ENCODE data around the gene PTPRN. TPM values are rescaled to one million over a fixed set of nuclear protein-coding genes. Genes with fewer than 3 reads are reported as not detected.

The PTPRN gene
- total and polyA plus RNA-seq, 9 of the 15 experiments (the other 6 are each of a cell fraction or from before 2014, with no cell fraction given): 0.15 to 2.4 (median 0.43) TPM; not detected in 1

DNA sequence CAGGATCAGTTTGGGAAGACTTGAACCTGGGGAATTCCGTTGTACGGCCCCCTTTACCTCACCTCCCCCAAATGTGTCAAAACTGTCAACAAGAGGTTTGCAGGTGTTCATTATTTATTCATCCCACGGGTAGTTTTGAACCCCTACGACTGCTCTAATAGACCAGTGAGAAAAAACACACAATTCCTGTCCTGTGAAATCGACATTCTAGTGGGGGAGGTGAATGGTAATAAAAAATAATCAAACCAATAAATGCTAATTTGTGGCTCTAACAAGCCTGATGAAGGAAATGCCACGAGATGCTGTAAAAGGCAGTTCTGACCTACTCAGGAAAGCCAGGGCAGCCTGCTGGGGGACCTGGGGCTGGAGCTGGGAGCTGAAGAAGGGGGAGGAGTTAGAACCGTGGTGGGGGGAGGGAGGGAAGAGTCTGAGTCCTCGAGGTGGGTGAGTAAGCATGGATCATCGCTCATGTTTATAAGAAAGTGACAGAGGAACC, 30.5 kb downstream of the PTPRN start (continued):
- TF ChIP-seq LEF1 (IDR thresholded peaks at IDR 0.05) (0 out of 2 replicates have a peak, but pooled peaks have one; percentile 11), ZNF239 (CRISPR knock-in tag; IDR thresholded peaks at IDR 0.05) (no peak), BCL6 (CRISPR knock-in tag; IDR thresholded peaks at IDR 0.05) (no peak), POLR2A (conservative IDR thresholded peaks at IDR 0.05) (peak; percentile 62), HDAC2 (IDR thresholded peaks at IDR 0.05) (no peak), NBN (IDR thresholded peaks at IDR 0.05; ENCODE audit: low read depth) (peak; percentile 28; the same call in 1 of the 2 replicates), GTF2E2 (tag; IDR thresholded peaks at IDR 0.05) (peak; percentile 60; the same call in 1 of the 2 replicates)
- TF ChIP-seq, protein P1, sequence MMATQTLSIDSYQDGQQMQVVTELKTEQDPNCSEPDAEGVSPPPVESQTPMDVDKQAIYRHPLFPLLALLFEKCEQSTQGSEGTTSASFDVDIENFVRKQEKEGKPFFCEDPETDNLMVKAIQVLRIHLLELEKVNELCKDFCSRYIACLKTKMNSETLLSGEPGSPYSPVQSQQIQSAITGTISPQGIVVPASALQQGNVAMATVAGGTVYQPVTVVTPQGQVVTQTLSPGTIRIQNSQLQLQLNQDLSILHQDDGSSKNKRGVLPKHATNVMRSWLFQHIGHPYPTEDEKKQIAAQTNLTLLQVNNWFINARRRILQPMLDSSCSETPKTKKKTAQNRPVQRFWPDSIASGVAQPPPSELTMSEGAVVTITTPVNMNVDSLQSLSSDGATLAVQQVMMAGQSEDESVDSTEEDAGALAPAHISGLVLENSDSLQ (IDR thresholded peaks at IDR 0.05): peak; percentile 85; the same call in 1 of the 2 replicates
- TF ChIP-seq, protein P2, sequence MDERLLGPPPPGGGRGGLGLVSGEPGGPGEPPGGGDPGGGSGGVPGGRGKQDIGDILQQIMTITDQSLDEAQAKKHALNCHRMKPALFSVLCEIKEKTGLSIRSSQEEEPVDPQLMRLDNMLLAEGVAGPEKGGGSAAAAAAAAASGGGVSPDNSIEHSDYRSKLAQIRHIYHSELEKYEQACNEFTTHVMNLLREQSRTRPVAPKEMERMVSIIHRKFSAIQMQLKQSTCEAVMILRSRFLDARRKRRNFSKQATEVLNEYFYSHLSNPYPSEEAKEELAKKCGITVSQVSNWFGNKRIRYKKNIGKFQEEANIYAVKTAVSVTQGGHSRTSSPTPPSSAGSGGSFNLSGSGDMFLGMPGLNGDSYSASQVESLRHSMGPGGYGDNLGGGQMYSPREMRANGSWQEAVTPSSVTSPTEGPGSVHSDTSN (CRISPR knock-in tag; IDR thresholded peaks at IDR 0.05; ENCODE audit: low read depth): no peak
- TF ChIP-seq, protein P2 (tag; conservative IDR thresholded peaks at IDR 0.05; ENCODE audit: low read depth): peak; percentile 77
- TF ChIP-seq, protein P3, sequence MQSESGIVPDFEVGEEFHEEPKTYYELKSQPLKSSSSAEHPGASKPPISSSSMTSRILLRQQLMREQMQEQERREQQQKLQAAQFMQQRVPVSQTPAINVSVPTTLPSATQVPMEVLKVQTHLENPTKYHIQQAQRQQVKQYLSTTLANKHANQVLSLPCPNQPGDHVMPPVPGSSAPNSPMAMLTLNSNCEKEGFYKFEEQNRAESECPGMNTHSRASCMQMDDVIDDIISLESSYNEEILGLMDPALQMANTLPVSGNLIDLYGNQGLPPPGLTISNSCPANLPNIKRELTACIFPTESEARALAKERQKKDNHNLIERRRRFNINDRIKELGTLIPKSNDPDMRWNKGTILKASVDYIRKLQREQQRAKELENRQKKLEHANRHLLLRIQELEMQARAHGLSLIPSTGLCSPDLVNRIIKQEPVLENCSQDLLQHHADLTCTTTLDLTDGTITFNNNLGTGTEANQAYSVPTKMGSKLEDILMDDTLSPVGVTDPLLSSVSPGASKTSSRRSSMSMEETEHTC (IDR thresholded peaks at IDR 0.05): peak; percentile 53; the same call in 1 of the 2 replicates
- TF ChIP-seq, protein P4, sequence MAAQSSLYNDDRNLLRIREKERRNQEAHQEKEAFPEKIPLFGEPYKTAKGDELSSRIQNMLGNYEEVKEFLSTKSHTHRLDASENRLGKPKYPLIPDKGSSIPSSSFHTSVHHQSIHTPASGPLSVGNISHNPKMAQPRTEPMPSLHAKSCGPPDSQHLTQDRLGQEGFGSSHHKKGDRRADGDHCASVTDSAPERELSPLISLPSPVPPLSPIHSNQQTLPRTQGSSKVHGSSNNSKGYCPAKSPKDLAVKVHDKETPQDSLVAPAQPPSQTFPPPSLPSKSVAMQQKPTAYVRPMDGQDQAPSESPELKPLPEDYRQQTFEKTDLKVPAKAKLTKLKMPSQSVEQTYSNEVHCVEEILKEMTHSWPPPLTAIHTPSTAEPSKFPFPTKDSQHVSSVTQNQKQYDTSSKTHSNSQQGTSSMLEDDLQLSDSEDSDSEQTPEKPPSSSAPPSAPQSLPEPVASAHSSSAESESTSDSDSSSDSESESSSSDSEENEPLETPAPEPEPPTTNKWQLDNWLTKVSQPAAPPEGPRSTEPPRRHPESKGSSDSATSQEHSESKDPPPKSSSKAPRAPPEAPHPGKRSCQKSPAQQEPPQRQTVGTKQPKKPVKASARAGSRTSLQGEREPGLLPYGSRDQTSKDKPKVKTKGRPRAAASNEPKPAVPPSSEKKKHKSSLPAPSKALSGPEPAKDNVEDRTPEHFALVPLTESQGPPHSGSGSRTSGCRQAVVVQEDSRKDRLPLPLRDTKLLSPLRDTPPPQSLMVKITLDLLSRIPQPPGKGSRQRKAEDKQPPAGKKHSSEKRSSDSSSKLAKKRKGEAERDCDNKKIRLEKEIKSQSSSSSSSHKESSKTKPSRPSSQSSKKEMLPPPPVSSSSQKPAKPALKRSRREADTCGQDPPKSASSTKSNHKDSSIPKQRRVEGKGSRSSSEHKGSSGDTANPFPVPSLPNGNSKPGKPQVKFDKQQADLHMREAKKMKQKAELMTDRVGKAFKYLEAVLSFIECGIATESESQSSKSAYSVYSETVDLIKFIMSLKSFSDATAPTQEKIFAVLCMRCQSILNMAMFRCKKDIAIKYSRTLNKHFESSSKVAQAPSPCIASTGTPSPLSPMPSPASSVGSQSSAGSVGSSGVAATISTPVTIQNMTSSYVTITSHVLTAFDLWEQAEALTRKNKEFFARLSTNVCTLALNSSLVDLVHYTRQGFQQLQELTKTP (IDR thresholded peaks at IDR 0.05; ENCODE audit: low read depth in 1 of 2, partially characterized antibody in 2 of 2): peak in 1 of 2 experiments; percentile 30
